Trophoblast cell (in vitro differentiated cells and primary cell): ENCODE data around the gene ZMAT5.

Experiments used
- DNase-seq, 2 donors: peaks; one replicate each; pipeline ENCODE4 v3.0.0-alpha.2; 2016
- H2AFZ ChIP-seq: 2 replicates; pipeline ENCODE4 v1.6.1; 2013; ENCODE audit warnings: low read length, moderate library complexity, mild to moderate bottlenecking; ENCODE audit not compliant: insufficient read depth, poor library complexity
- H2AK5ac ChIP-seq: 2 replicates; pipeline ENCODE4 v1.6.1; 2013; ENCODE audit warnings: mild to moderate bottlenecking, low read length
- H2BK120ac ChIP-seq: 2 replicates; pipeline ENCODE4 v1.6.1; 2013; ENCODE audit warnings: low read length, mild to moderate bottlenecking, moderate library complexity; ENCODE audit not compliant: insufficient read depth, poor library complexity
- H2BK12ac ChIP-seq: 2 replicates; pipeline ENCODE4 v1.6.1; 2013; ENCODE audit warnings: mild to moderate bottlenecking, low read length, moderate library complexity
- H2BK5ac ChIP-seq: 2 replicates; pipeline ENCODE4 v1.6.1; 2013; ENCODE audit warnings: low read length, low read depth, moderate library complexity, mild to moderate bottlenecking; ENCODE audit not compliant: poor library complexity
- H3K14ac ChIP-seq: 2 replicates; pipeline ENCODE4 v1.6.1; 2013; ENCODE audit warnings: mild to moderate bottlenecking, low read length
- H3K18ac ChIP-seq: 2 replicates; pipeline ENCODE4 v1.6.1; 2013; ENCODE audit warnings: mild to moderate bottlenecking, low read length
- H3K23ac ChIP-seq: 2 replicates; pipeline ENCODE4 v1.6.1; 2013; ENCODE audit warnings: low read length
- H3K27ac ChIP-seq: 2 replicates; pipeline ENCODE4 v1.5.1; 2013; ENCODE audit warnings: low read depth, mild to moderate bottlenecking, inconsistent platforms, low read length, moderate library complexity
- H3K27me3 ChIP-seq: 2 replicates; pipeline ENCODE4 v1.6.1; 2013; ENCODE audit warnings: inconsistent platforms, mild to moderate bottlenecking, low read length, moderate library complexity; ENCODE audit not compliant: insufficient read depth
- H3K36me3 ChIP-seq, 2 experiments: 1 replicate in 1 of 2; 2 replicates in 1 of 2; pipeline ENCODE4 v1.6.1; 2013; ENCODE audit warnings: low read length in 2 of 2, mild to moderate bottlenecking in 2 of 2, moderate library complexity in 1 of 2; ENCODE audit not compliant: insufficient read depth in 2 of 2, control insufficient read depth in 1 of 2
- H3K4ac ChIP-seq: 2 replicates; pipeline ENCODE4 v1.6.1; 2013; ENCODE audit warnings: low read depth, mild to moderate bottlenecking, low read length, moderate library complexity
- H3K4me1 ChIP-seq, 2 experiments: 1 replicate in 1 of 2; 2 replicates in 1 of 2; pipeline ENCODE4 v1.6.1; 2013; ENCODE audit warnings: low read length in 2 of 2, mild to moderate bottlenecking in 2 of 2, moderate library complexity in 1 of 2; ENCODE audit not compliant: insufficient read depth in 2 of 2, control insufficient read depth in 1 of 2
- H3K4me2 ChIP-seq: 2 replicates; pipeline ENCODE4 v1.6.1; 2013; ENCODE audit warnings: inconsistent platforms, mild to moderate bottlenecking, low read length, moderate library complexity
- H3K4me3 ChIP-seq: 2 replicates; pipeline ENCODE4 v1.5.1; 2013; ENCODE audit warnings: mild to moderate bottlenecking, low read depth, low read length, inconsistent platforms
- H3K79me1 ChIP-seq: one replicate; pipeline ENCODE4 v1.6.1; 2013; ENCODE audit warnings: low read length
- H3K79me2 ChIP-seq: 2 replicates; pipeline ENCODE4 v1.6.1; 2013; ENCODE audit warnings: low read length, mild to moderate bottlenecking; ENCODE audit not compliant: control insufficient read depth, insufficient read depth, poor library complexity
- H3K9ac ChIP-seq: 2 replicates; pipeline ENCODE4 v1.6.1; 2013; ENCODE audit warnings: mild to moderate bottlenecking, low read length
- H3K9me3 ChIP-seq: 2 replicates; pipeline ENCODE4 v1.6.1; 2013; ENCODE audit warnings: low read depth, mild to moderate bottlenecking, control low read depth, inconsistent platforms, low read length; ENCODE audit not compliant: insufficient read depth
- H4K12ac ChIP-seq: 2 replicates; pipeline ENCODE4 v1.6.1; 2013; ENCODE audit warnings: low read depth, mild to moderate bottlenecking, low read length, moderate library complexity
- H4K8ac ChIP-seq: 2 replicates; pipeline ENCODE4 v1.6.1; 2013; ENCODE audit warnings: low read depth, mild to moderate bottlenecking, low read length, moderate library complexity
- H4K91ac ChIP-seq: one replicate; pipeline ENCODE4 v1.6.1; 2013; ENCODE audit warnings: low read depth, mild to moderate bottlenecking, low read length, moderate library complexity
- WGBS: extraction: QIAGEN DNeasy Blood & Tissue Kit; methylation state at CpG from one replicate; pipeline ENCODE4 v1.1.7; 2013; ENCODE audit warnings: missing lambda C conversion rate; ENCODE audit not compliant: insufficient read length, insufficient coverage; ENCODE audit errors: extremely low coverage; 5-methylcytosine and 5-hydroxymethylcytosine counted together

The ZMAT5 gene

GRCh38 chr22:29707010-29707409, 59.8 kb downstream of the ZMAT5 start:
- no peaks in the 10 kb centered on the region for H3K4me1 ChIP-seq
- H3K4me3 ChIP-seq: no peak overlapping the region
- H2BK5ac ChIP-seq: no peak overlapping the region
- no peak overlapping the region for H3K4ac ChIP-seq
- no peak overlapping the region for H2AFZ ChIP-seq
- no peak overlapping the region for H4K91ac ChIP-seq
- no peaks in the 10 kb centered on the region for H3K9me3 ChIP-seq
- no peak overlapping the region for H4K12ac ChIP-seq
- WGBS: no CpG with 5 or more reads among the region's 18 CpGs
- no peak overlapping the region for H3K18ac ChIP-seq
- H2BK120ac ChIP-seq: no peak overlapping the region
- H4K8ac ChIP-seq: no peak overlapping the region
- no peak overlapping the region for H2BK12ac ChIP-seq
- peaks cover 7% of the 10 kb centered on the region for H3K27me3 ChIP-seq
- no peaks in the 10 kb centered on the region for H3K79me2 ChIP-seq
- no peak overlapping the region for H3K14ac ChIP-seq
- no peak overlapping the region for H3K4me2 ChIP-seq
- H3K27ac ChIP-seq: no peak overlapping the region
- no peak for DNase-seq
- no peaks in the 10 kb centered on the region for H3K79me1 ChIP-seq
- H2AK5ac ChIP-seq: no peak overlapping the region
- no peak overlapping the region for H3K23ac ChIP-seq
- H3K9ac ChIP-seq: no peak overlapping the region
- no peaks in the 10 kb centered on the region for H3K36me3 ChIP-seq

GRCh38 chr22:29706486-29706885, 60.3 kb downstream of the ZMAT5 start:
- no peak overlapping the region for H2AFZ ChIP-seq
- H3K18ac ChIP-seq: no peak overlapping the region
- H3K14ac ChIP-seq: no peak overlapping the region
- no peaks in the 10 kb centered on the region for H3K36me3 ChIP-seq
- DNase-seq: no peak
- H3K9ac ChIP-seq: no peak overlapping the region
- no peaks in the 10 kb centered on the region for H3K9me3 ChIP-seq
- no peak overlapping the region for H3K23ac ChIP-seq
- H3K4me3 ChIP-seq: no peak overlapping the region
- H4K12ac ChIP-seq: no peak overlapping the region
- no peak overlapping the region for H2AK5ac ChIP-seq
- H3K27me3 ChIP-seq: peaks cover 7% of the 10 kb centered on the region
- H2BK12ac ChIP-seq: no peak overlapping the region
- H3K4me1 ChIP-seq: no peaks in the 10 kb centered on the region
- H3K79me1 ChIP-seq: no peaks in the 10 kb centered on the region
- H3K4me2 ChIP-seq: no peak overlapping the region
- no peak overlapping the region for H4K91ac ChIP-seq
- H3K4ac ChIP-seq: no peak overlapping the region
- WGBS: no CpG with 5 or more reads among the region's 9 CpGs
- no peak overlapping the region for H2BK5ac ChIP-seq
- H3K27ac ChIP-seq: no peak overlapping the region
- H3K79me2 ChIP-seq: no peaks in the 10 kb centered on the region
- H4K8ac ChIP-seq: no peak overlapping the region
- no peak overlapping the region for H2BK120ac ChIP-seq

- H3K27me3 ChIP-seq: peaks cover 7% of the 10 kb centered on the region
- no peak overlapping the region for H3K18ac ChIP-seq
- no peak overlapping the region for H4K8ac ChIP-seq
- H2AFZ ChIP-seq: no peak overlapping the region
- no peaks in the 10 kb centered on the region for H3K36me3 ChIP-seq
- no peak overlapping the region for H3K9ac ChIP-seq
- H3K4me2 ChIP-seq: no peak overlapping the region
- no peaks in the 10 kb centered on the region for H3K79me1 ChIP-seq
- no peak overlapping the region for H2BK120ac ChIP-seq
- H3K23ac ChIP-seq: no peak overlapping the region
- no peak for DNase-seq
- no peak overlapping the region for H3K14ac ChIP-seq
- no peak overlapping the region for H3K4me3 ChIP-seq
- no CpG with 5 or more reads among the region's 7 CpGs for whole genome bisulfite sequencing
- H2BK12ac ChIP-seq: no peak overlapping the region
- no peaks in the 10 kb centered on the region for H3K4me1 ChIP-seq
- H3K27ac ChIP-seq: no peak overlapping the region
- no peak overlapping the region for H4K91ac ChIP-seq
- H3K4ac ChIP-seq: no peak overlapping the region
- H3K79me2 ChIP-seq: no peaks in the 10 kb centered on the region
- H2AK5ac ChIP-seq: no peak overlapping the region
- no peaks in the 10 kb centered on the region for H3K9me3 ChIP-seq
- no peak overlapping the region for H4K12ac ChIP-seq
- no peak overlapping the region for H2BK5ac ChIP-seq
These were observed 61.2 kb downstream of the ZMAT5 start for GRCh38 chr22:29705651-29706050.

- Histone ChIP-seq H3K4me2 (no peak overlapping the region), H3K79me1 (no peaks in the 10 kb centered on the region), H3K4me1 (no peaks in the 10 kb centered on the region), H3K4me3 (no peak overlapping the region), H4K8ac (no peak overlapping the region), H2BK12ac (no peak overlapping the region), H3K18ac (no peak overlapping the region), H2AK5ac (no peak overlapping the region), H3K23ac (no peak overlapping the region), H3K36me3 (no peaks in the 10 kb centered on the region), H3K14ac (no peak overlapping the region), H3K4ac (no peak overlapping the region), H2AFZ (no peak overlapping the region), H3K27me3 (peaks cover 7% of the 10 kb centered on the region), H3K27ac (no peak overlapping the region), H3K79me2 (no peaks in the 10 kb centered on the region), H2BK5ac (no peak overlapping the region), H3K9me3 (no peaks in the 10 kb centered on the region), H4K12ac (no peak overlapping the region), H2BK120ac (no peak overlapping the region), H3K9ac (no peak overlapping the region), H4K91ac (no peak overlapping the region)
- no CpG with 5 or more reads among the region's 14 CpGs for WGBS
- DNase-seq: no peak
These were observed 62.1 kb downstream of the ZMAT5 start for GRCh38 chr22:29704528-29705285.
